M059J (cell line): ENCODE data around the gene C7orf25. TPM values are rescaled to one million over a fixed set of nuclear protein-coding genes. Genes with fewer than 3 reads are reported as not detected.
A peak's percentile ranks its signal among the peaks of the same experiment; 100 is the strongest.
"Not testable (repeated sequence)": the region's sequence is repeated elsewhere in the genome, so short reads cannot be mapped to it uniquely, and the experiment has no call there.

Experiments
- DNase-seq: peaks from one replicate; pipeline ENCODE4 v3.0.0-alpha.2; 2012; ENCODE audit warnings: low read depth
- total RNA-seq: library from RNA; depleted of rRNA; stranded (reverse); fragments of >200 nt; shearing (Covaris generic); gene quantifications from 2 replicates; pipeline ENCODE4 v1.2.3, GENCODE V29; 2014

Gene C7orf25
- total RNA-seq, 1 experiment from 2014 or later: 15.5 TPM

DNA sequence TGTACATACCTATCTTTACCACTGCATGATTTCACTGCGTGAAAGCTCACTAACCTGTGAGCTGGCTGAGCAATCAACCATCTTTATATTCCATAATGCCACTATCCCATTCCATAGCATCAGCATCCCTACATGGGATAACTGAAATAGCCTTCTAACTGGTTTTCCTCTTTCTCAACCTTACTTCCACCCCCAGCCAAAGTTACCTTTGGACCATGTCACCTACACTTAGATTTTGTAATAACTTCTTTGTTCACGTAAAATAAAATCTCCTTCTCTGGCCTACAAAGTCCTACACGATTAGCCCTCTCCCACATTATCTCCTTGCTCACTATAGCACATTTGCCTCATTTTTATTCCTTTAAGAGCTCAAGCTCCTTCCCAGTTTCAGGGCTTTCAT lies 17.6 kb upstream of the C7orf25 start:
- no peak for DNase-seq

DNA sequence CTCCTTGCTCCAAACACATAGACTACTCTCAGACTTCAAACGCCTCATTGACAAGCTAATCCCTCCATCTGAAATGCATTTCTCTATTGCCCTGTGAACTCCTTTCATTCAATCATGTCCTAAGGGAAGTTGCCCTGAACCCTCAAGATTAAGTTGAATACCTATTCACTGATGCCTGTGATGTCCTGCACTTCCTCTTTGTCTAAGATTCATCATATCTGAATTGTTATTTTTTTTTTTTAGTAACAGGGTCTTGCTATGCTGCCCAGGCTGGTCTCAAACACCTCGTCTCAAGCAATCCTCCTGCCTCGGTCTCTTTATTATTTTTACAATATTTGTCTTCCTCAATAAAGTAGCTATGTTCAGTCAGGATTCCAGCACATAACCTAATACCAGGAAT lies 16.9 kb upstream of the C7orf25 start:
- no peak for DNase-seq

DNA sequence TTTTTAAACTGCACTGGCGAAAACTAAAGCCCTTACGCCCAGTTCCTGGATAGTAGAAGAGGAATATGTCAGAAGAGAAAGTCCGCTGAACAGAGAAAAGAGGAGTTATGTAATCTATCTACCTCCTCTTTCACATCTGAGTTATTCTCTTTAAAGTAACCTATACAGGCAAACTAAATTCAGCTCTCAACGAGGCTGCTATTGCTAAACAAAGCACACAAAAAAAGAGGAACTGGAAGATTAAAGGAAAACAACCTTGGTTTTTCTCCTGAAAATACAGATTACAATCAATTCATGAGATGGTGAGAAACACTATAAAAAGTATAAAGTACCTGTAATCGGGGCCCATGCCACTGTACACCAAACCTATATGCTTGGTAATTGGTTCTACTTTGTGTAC lies 14.3 kb upstream of the C7orf25 start:
- DNase-seq: no peak

DNA sequence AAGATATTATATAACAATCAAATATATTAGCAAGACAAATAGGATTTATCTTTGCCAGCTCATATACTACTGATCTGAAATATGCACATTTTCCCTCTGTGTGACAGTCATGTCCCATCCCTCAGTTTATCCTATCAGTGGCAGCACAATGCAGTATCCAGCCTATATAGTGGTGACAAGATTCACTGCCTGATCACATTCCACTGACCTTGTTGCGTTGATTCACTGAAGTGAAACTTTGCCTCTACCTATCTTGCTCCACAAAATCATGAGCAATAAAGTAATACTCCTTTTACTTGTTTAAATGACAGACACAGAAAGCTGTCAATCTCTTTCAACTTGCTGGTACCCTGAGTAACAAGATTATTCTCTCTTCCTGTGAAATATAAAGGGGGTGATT lies 13.8 kb upstream of the C7orf25 start:
- no peak for DNase-seq

DNA sequence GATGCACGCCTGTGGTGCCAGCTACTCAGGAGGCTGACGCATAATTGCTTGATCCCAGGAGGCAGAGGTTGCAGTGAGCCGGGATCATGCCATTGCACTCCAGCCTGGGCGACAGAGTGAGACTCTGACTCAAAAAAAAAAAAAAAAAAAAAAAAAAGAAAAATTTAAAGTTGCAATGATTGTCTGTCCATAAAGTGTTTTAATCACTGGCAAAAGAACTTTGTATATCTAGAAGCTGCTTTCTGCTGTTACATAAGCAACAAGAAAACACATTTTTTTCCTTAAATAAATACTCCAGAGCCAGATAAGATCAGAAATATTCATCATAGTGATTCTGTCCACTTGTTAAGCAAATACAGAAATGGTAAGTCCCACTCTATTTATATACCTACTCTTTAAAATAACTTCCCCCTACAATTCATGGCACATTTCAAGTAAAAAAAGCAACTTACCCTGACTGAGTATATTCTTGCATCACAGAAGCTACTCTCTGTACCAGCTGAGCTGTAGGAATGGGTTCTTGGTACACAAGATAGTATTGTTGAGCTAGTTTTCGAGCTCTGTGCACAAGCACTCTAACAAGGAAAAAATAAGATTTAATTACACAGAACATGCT lies 12.5 kb upstream of the C7orf25 start:
- no peak for DNase-seq

DNA sequence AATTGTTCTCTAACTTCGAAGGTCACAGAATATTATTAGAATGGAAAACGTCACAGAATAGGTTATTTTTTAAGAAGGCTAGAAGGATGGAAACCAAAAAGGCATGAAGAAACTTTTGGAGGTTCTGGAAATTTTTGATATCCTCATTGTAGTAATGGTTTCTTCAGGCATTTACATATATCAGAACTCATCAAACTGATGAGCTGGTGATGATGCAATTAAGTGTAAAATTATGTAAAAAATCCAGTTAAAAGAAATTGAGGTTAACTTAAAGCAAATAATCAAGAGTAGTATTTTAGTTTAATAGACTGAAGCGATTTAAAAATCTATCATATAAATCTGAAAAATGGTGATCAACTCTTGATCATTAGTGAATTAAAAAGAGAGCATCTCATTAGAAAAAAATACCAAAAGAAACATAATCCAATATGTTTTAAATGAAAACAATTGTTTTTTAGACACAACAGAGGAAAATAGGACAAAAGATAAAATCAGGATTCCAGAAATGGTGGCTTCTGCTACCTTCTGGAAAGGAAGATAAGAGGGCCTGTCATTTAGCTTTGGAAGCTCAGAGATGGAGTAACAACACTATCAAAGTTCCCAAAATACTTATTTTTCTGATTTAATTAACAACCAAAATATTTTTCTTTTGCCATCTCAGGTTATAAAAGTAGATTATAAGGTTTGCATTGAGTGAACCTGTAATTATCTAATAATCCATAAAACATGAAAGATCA lies 10.3 kb upstream of the C7orf25 start:
- DNase-seq: no peak

DNA sequence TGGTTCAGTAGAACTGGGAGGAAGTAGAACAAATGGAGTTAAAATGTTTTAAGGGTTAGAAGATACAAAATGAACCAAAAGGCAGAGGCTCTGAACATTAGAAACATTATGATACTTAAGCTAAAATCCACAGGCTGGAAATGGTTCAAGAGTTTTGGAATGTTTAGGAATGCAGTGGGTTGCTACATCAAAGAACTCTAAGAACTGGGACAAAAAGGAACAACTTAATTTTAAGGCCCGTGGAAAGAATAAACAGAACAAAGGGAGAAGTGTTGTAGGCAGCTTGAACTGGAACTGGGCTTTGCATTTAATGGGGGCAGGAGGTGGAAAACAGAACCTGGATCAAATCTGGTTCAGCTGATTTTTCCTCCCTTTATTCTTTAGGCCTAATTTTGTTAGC lies 3.5 kb upstream of the C7orf25 start:
- peak; percentile 32 for DNase-seq

DNA sequence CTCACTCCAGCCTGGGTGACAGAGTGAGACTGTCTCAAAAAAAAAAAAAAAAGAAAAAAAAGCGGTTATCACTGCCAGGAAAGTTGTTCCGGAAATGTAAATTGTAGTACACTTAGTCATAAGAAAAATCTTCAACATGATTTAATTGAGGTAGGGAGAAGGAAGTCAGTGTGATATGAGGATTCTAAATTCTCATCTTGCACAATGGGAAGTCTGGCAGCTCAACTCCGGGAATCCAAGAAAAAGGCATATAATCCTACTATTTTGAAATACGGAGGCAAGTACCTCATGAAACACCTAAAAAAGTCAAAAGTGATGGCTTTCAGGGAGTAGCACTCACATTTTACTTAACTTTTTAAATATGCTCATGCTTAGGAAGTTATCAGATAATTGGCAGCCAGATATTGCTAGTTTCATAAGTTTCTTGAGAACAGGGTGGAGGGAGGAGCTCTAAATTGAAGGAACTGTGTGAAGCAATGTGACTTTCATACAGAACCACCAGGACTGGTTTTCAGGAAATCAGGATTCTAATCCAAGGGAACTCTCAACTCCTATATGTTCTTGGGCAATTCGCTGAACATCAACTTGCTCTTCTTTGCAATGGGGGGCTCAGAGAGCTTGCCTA lies 2.7 kb upstream of the C7orf25 start:
- DNase-seq: peak; percentile 78

DNA sequence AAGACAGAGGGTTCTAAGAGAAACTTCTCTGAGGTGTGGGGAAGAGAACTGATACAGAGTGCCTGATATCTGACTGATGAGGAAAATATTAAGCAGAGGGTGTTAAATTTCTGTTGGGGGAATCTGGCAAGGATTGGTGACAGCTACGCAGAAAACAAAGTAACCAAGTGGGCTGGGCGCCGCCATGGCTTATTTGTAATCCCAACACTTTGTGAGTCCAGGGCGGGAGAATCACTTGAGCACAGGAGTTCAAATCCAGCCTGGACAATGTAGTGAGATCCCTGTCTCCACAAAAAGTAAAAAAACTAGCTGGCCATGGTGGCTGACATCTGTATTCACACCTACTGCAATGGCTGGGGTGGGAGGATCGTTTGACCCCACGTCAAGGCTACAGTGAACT lies 2.1 kb upstream of the C7orf25 start:
- no peak for DNase-seq

DNA sequence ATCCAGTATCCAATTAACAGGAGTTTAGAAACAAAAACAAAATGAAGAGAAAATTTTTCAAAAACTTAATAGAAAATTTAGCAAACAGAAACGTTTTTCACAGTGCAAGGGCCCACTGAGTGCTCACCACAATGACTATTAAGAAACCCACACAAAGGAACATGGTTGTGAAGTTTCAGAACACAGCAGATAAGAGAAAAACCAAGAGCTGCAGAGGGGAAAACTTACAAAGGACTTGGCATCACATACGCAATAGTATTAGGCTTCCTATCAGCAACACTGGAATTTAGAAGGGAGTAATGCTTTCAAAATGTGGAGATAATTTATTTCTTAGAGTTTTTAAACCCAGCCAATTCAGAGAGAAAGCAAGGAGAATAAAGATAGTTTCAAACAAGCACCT lies 1.7 kb upstream of the C7orf25 start:
- peak; percentile 12 for DNase-seq

DNA sequence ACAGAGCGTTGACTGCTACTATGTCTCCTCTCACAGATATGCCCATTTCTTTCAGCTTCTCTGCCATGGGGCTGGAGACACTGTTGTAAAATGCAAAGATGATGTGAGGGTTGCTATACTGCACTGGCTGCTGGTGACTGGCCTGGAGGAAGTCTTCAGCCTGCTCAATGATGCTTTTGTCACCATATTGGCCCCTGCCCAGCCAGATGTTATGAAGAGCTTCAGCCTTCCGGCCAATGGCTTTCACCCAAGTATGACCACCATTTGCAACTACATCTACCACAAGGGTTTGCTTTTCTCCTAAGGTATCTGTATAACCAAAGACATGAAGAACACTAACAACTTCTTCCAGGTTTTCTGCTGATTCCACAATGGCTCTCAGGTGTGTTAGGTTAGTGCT lies 1.6 kb downstream of the C7orf25 start:
- no peak for DNase-seq

DNA sequence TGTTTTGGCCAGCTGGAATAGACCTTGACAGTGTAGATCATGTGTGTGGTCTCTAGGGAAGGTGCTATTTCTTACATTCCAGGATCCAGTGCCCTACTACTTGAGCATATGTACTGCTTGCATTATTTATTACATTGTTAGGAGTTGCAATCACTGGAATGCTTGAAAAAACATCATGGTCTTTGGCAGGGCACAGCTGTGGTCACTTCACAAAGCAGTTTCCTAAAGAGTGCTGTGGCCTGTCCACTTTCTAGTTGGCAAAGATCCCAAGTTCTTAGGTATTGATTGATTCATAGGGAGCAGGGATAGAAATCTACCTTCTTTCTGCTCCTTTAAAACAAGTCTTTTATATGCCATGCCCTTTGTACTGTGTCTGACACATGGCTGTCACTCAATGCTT lies 4.6 kb downstream of the C7orf25 start:
- peak; percentile 26 for DNase-seq

DNA sequence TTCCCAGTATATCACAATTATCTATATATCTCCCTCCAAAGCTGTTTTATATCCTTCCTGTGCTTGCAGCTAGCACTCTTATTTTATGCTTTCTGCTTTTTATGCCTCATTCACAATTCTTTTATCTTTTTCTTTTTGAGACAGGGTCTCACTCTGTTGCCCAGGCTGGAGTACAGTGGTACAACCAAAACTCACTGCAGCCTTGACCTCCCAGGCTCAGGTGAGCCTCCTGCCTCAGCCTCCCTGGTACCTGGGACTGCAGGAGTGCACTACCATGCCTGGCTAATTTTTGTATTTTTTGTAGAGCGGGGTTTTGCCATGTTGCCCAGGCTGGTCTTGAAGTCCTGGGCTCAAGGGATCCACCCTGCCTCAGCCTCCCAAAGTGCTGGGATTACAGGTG lies 5.7 kb downstream of the C7orf25 start:
- no peak for DNase-seq

DNA sequence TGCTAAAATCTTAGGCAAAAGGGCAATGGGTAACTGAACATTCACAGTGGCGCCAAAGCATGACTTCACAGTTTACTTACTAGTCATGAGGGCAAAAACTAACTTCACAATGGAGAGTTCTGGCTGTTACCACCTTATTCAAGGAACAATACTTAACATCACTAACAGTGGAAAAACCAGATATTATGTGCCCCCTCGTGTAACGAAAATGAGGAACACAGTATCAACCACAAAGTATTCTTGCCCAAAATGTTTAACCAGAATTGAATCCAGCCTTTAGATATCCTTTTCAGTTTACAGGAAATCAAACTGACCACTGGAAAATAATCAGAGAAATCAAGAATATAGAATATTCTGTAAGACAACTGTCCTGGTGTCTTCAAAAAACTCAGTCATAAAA lies 9.5 kb downstream of the C7orf25 start:
- no peak for DNase-seq

DNA sequence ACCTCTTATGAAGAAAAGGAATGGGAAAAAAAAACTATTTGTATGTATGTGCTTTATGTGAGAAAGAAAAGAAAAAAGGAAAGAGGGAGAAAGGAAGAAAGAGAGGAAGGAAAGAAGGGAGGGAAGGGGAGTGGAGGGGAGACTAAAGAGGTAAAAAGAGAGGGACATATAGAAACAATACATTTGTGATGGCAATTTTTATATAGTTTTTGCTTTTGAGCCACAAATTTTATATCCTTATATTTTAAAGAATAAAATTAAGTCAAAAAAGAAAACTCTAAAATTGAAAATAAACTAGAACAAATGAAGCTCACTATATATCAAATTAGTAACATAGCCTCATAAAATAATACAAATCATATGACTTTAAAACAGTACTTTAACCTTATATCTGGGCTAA lies 11.0 kb downstream of the C7orf25 start:
- no peak for DNase-seq

DNA sequence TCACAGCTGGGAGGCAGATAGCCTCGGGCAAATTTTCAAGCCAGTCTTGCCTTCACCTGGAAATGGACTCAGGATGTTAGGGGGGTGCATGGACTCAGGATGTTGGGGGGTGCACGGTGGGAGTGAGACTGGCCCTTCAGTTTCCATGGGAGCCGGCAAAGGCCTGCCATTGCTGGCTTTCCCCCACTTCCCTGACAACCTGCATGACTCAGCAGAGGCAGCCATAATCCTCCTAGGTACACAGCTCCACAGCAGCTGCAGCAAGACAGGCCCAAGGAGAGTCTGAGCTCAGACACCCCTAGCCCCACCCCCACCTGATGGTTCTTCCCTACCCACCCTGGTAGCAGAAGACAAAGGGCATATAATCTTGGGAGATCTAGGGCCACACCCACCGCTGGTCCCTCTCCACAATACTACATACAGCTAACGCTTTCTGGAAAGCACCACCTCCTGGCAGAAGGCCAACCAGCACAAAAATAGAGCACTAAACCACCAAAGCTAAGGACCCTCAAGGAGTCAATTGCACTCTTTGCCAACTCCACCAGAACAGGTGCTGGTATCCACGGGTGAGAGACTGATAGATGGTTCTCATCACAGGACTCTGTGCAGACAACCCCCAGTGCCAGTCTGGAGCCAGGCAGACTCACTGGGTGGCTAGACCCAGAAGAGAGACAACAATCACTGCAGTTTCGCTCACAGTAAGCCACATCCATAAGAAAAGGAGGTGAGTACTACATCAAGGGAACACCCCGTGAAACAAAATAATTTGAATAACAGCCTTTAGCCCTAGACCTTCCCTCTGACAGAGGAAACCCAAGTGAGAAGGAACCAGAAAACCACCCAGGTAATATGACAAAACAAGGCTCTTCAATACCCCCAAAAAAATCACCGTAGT lies 18.3 kb downstream of the C7orf25 start:
- DNase-seq: peak; percentile 14

DNA sequence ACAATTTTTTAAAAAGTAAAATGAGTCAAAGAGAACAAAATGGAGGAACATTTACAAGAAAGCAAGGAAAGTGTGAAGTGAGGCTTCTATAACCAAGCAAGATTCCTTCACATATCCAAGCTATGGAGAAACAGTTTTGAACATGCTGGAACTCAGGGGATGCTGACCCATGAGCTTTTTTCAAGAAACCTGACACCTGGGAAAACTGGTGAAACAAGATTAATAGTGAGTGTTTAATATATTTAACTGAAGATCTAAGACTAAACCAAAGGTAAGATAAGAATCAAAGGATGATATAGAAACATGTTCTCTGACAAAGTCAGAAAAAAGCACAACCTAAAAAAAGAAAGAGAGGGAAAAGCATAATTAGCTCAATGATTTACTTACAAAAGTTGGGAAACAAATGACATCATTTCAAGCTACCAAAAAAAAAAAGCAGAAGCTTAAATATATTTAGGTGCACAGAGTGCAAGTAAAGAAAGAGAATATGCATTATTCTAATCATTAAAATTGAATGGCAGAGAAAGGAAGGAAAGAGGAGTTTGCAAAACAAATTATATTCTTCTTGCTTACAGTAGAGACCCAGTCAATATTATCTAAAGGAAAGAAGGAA lies 24.9 kb downstream of the C7orf25 start:
- DNase-seq: no peak

DNA sequence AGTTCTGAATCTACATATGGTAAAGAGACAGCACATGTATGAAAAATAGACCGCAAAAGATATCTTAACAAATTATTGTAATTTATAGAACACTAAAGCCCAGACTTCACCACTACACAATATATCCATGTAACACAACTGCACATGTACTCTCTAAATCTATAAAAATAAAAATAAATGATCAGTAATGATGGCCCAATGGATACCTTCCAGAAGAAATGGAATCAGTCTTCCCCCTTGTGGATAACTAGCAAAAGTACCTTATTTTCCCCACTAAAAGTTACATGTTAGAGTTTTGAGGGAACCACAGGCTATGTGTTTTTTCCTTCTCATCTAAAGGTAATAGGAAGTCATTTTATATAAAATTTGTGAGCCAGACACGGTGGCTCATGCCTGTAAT lies 25.7 kb downstream of the C7orf25 start:
- DNase-seq: peak; percentile 26

DNA sequence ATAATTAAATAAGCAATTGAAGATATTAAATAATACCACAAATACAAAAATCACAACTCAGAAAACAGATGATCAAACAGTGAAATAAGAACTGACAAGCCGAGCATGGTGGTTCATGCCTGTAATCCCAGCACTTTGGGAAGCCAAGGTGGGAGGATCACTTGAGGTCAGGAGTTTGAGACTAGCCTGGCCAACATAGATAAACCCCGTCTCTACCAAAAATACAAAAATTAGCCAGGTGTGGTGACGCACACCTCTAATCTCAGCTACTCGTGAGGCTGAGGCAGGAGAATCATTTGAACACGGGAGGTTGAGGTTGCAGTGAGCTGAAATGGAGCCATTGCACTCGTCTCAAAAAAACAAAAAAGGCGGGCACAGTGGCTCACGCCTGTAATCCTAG lies 26.7 kb downstream of the C7orf25 start:
- DNase-seq: not testable (repeated sequence)

DNA sequence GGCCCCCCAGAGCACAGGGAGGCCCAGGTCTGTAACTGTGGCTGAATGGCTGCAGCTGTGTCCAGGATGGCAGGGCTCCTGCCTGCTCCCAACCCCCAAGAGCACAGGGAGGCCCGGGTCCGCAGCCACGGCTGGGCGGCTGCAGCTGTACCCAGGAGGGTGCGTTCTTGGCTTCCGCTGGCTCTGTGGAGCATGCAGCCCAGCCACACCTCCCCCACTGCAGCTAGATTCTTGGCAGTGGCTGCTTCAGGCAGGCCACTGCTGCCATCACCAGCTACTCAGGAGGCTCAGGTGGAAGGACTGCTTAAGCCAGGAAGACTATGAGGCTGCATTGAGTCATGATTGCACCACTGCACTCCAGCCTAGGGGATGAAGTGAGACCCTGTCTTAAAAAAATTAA lies 27.9 kb downstream of the C7orf25 start:
- peak; percentile 66 for DNase-seq

DNA sequence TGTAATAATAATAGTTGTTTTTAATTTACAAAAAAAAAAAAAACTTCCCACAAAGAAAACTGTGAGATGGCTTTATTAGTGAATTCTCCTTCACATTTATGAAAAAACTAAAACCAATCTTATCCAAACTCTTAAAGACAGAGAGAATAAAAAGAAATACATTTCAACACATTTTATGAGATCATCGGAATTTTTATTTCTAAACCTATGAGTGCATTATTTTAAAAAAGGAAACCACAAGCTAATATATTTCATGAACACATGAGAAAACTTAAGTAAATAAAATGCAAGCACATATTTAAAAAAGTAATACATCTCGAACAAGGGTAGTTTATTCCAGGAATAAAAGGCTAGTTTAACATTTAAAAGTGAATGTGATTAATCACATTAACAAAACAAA lies 31.5 kb downstream of the C7orf25 start:
- no peak for DNase-seq

DNA sequence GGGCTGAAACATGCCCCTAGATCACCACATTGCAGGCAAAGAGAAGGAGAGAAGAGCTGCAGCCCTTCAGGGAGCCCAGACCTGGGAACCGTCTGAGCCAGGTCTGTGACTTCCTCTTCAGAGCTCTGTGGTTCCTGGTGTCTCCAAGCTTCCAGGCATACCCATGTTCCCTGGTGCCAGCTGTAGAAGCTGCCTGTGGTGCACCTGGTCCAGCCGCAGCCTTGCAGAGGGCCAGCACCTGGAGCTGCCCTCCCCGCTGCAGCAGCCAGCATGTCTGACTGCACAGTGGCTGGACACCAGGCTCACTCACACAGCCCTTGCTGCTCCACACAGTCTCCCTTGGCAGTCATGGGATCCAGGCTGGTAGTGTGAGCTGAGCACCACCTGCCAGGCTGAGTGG lies 33.6 kb downstream of the C7orf25 start:
- no peak for DNase-seq
